Duodenal mucosa (tissue), 2 donors: Measurements from ENCODE around the gene LTF.
"Not testable (repeated sequence)": the region's sequence is repeated elsewhere in the genome, so short reads cannot be mapped to it uniquely, and the experiment has no call there.

Experiments used
- H3K27ac ChIP-seq: one replicate; pipeline ENCODE4 v1.7.0; 2013; ENCODE audit warnings: low read depth, low read length
- H3K27me3 ChIP-seq, 2 donors: one replicate each; pipeline ENCODE4 v1.7.0; 2013; ENCODE audit warnings: low read length in 2 of 2, control low read depth in 1 of 2; ENCODE audit not compliant: insufficient read depth in 2 of 2, control insufficient read depth in 1 of 2
- H3K36me3 ChIP-seq, 2 donors: one replicate each; pipeline ENCODE4 v1.7.0; 2013; ENCODE audit warnings: low read length in 2 of 2, control low read depth in 1 of 2; ENCODE audit not compliant: insufficient read depth in 2 of 2, control insufficient read depth in 1 of 2
- H3K4me1 ChIP-seq, 2 donors: one replicate each; pipeline ENCODE4 v1.7.0; 2013; ENCODE audit warnings: low read length in 2 of 2, control low read depth in 1 of 2; ENCODE audit not compliant: insufficient read depth in 2 of 2, control insufficient read depth in 1 of 2
- H3K4me3 ChIP-seq, 2 donors: one replicate each; pipeline ENCODE4 v1.7.0; 2013; ENCODE audit warnings: low read length in 2 of 2, low read depth in 1 of 2
- H3K9ac ChIP-seq, 2 donors: one replicate each; pipeline ENCODE4 v1.7.0; 2013; ENCODE audit warnings: low read length in 2 of 2, low read depth in 1 of 2
- H3K9me3 ChIP-seq, 2 donors: one replicate each; pipeline ENCODE4 v1.7.0; 2013; ENCODE audit warnings: low read length in 2 of 2, control low read depth in 1 of 2; ENCODE audit not compliant: control insufficient read depth in 1 of 2

Gene LTF

GRCh38 chr3:46442576-46443530 lies 21.9 kb downstream of the LTF start:
- Histone ChIP-seq H3K4me3 (no peak overlapping the region), H3K9ac (no peak overlapping the region), H3K9me3 (no peaks in the 10 kb centered on the region), H3K4me1 (peaks cover 4 to 7% of the 10 kb centered on the region in 2 donors), H3K36me3 (no peaks in the 10 kb centered on the region), H3K27ac (no peak overlapping the region), H3K27me3 (no peaks in the 10 kb centered on the region)

- H3K4me1 ChIP-seq = peaks cover 4 to 7% of the 10 kb centered on the region in 2 donors
- no peaks in the 10 kb centered on the region for H3K27me3 ChIP-seq
- no peak overlapping the region for H3K4me3 ChIP-seq
- no peak overlapping the region for H3K9ac ChIP-seq
- H3K36me3 ChIP-seq = no peaks in the 10 kb centered on the region
- H3K9me3 ChIP-seq = no peaks in the 10 kb centered on the region
- H3K27ac ChIP-seq = no peak overlapping the region
Observed at GRCh38 chr3:46440531-46441294, 24.0 kb downstream of the LTF start.

GRCh38 chr3:46438831-46439230 lies 25.9 kb downstream of the LTF start:
- no peaks in the 10 kb centered on the region for H3K27me3 ChIP-seq
- no peak overlapping the region for H3K9ac ChIP-seq
- no peaks in the 10 kb centered on the region for H3K9me3 ChIP-seq
- no peaks in the 10 kb centered on the region for H3K36me3 ChIP-seq
- no peak overlapping the region for H3K27ac ChIP-seq
- H3K4me3 ChIP-seq = no peak overlapping the region
- peaks cover 4 to 7% of the 10 kb centered on the region in 2 donors for H3K4me1 ChIP-seq

- no peak overlapping the region for H3K4me3 ChIP-seq
- no peak overlapping the region for H3K9ac ChIP-seq
- no peaks in the 10 kb centered on the region for H3K27me3 ChIP-seq
- H3K9me3 ChIP-seq = no peaks in the 10 kb centered on the region
- no peaks in the 10 kb centered on the region for H3K36me3 ChIP-seq
- no peak overlapping the region for H3K27ac ChIP-seq
- no peaks in the 10 kb centered on the region for H3K4me1 ChIP-seq
Observed at GRCh38 chr3:46435081-46435726, 29.5 kb downstream of the LTF start.

- Histone ChIP-seq H3K27ac (no peak overlapping the region), H3K4me1 (peaks cover 0 to under 1% of the 10 kb centered on the region in 2 donors), H3K9ac (no peak overlapping the region), H3K4me3 (no peak overlapping the region), H3K36me3 (no peaks in the 10 kb centered on the region), H3K27me3 (no peaks in the 10 kb centered on the region), H3K9me3 (no peaks in the 10 kb centered on the region)
Observed at GRCh38 chr3:46433841-46434240, 30.9 kb downstream of the LTF start.

GRCh38 chr3:46433118-46433517 lies 31.6 kb downstream of the LTF start:
- H3K9me3 ChIP-seq, H3K36me3 ChIP-seq, H3K4me3 ChIP-seq, H3K4me1 ChIP-seq, H3K27me3 ChIP-seq, H3K9ac ChIP-seq, H3K27ac ChIP-seq: not testable (repeated sequence)

- H3K4me1 ChIP-seq, H3K27me3 ChIP-seq, H3K9ac ChIP-seq, H3K9me3 ChIP-seq, H3K27ac ChIP-seq, H3K36me3 ChIP-seq, H3K4me3 ChIP-seq: not testable (repeated sequence)
Observed at GRCh38 chr3:46431905-46432304, 32.8 kb downstream of the LTF start.

- not testable (repeated sequence) for H3K36me3 ChIP-seq, H3K4me1 ChIP-seq, H3K4me3 ChIP-seq, H3K27me3 ChIP-seq, H3K9ac ChIP-seq, H3K9me3 ChIP-seq, H3K27ac ChIP-seq
Observed at GRCh38 chr3:46430879-46431278, 33.8 kb downstream of the LTF start.

- H3K4me3 ChIP-seq = no peak overlapping the region
- H3K9ac ChIP-seq = no peak overlapping the region
- H3K9me3 ChIP-seq = no peaks in the 10 kb centered on the region
- H3K27ac ChIP-seq = no peak overlapping the region
- H3K4me1 ChIP-seq = peaks cover 4% of the 10 kb centered on the region in 2 donors
- no peaks in the 10 kb centered on the region for H3K36me3 ChIP-seq
- H3K27me3 ChIP-seq = no peaks in the 10 kb centered on the region
Observed at GRCh38 chr3:46429671-46430070, 35.0 kb downstream of the LTF start.

GRCh38 chr3:46429250-46429649 lies 35.5 kb downstream of the LTF start:
- Histone ChIP-seq H3K9me3 (no peaks in the 10 kb centered on the region), H3K27ac (no peak overlapping the region), H3K4me3 (no peak overlapping the region)

More at GRCh38 chr3:46429250-46429649, 35.5 kb downstream of the LTF start:
- no peaks in the 10 kb centered on the region for H3K27me3 ChIP-seq
- H3K9ac ChIP-seq = no peak overlapping the region
- no peaks in the 10 kb centered on the region for H3K36me3 ChIP-seq
- H3K4me1 ChIP-seq = peaks cover 4% of the 10 kb centered on the region in 2 donors
